Measurements from ENCODE around the gene EWSR1.
A peak's percentile ranks its signal among the peaks of the same experiment; 100 is the strongest.

Gene EWSR1

GRCh38 chr22:29267858-29268510 is at the start of gene EWSR1, which contains the start of gene RHBDD3 (continued):
- TF ChIP-seq MEIS1 (CRISPR knock-in tag; IDR thresholded peaks at IDR 0.05; ENCODE audit: borderline replicate concordance) (no peak), ZEB2 (tag by site-specific recombination; IDR thresholded peaks at IDR 0.05) (peak; percentile 91), ZBTB49 (tag by site-specific recombination; IDR thresholded peaks at IDR 0.05; ENCODE audit: low read depth) (no peak), ZNF843 (tag by site-specific recombination; IDR thresholded peaks at IDR 0.05) (peak; percentile 45; the same call in 1 of the 2 replicates), ZNF394 (tag by site-specific recombination; IDR thresholded peaks at IDR 0.05; ENCODE audit: borderline replicate concordance) (peak; percentile 62), ZBTB26 (tag by site-specific recombination; optimal IDR thresholded peaks at IDR 0.05) (peak; percentile 98), ZNF518A (tag by site-specific recombination; conservative IDR thresholded peaks at IDR 0.05; ENCODE audit: low read depth) (0 out of 2 replicates have a peak, but pooled peaks have one; percentile 24), ZNF600 (tag by site-specific recombination; IDR thresholded peaks at IDR 0.05) (peak; percentile 92), HIC1 (tag by site-specific recombination; IDR thresholded peaks at IDR 0.05) (peak; percentile 77), ZNF169 (tag by site-specific recombination; IDR thresholded peaks at IDR 0.05) (no peak), ZNF626 (tag by site-specific recombination; IDR thresholded peaks at IDR 0.05) (no peak), ZNF510 (tag by site-specific recombination; IDR thresholded peaks at IDR 0.05; ENCODE audit: insufficient replicate concordance) (no peak), ZNF596 (tag by site-specific recombination; IDR thresholded peaks at IDR 0.05) (no peak), ZNF623 (tag by site-specific recombination; IDR thresholded peaks at IDR 0.05) (no peak), ZSCAN16 (tag by site-specific recombination; IDR thresholded peaks at IDR 0.05) (peak; percentile 88)

Measured in HEK293 (cell line).